Subcutaneous adipose tissue (tissue), 4 donors: ENCODE data around the gene MRPL21. TPM values are rescaled to one million over a fixed set of nuclear protein-coding genes. Genes with fewer than 3 reads are reported as not detected.

Experiments used
- total RNA-seq, 4 donors: library from RNA; depleted of rRNA; stranded (reverse); fragments of >200 nt; gene quantifications; one replicate each; pipeline ENCODE4 v1.1.0, GENCODE V29; 2016
- TF ChIP-seq, protein P1 (sequence below): fragments of 450-650 bp; IDR thresholded peaks from one replicate; pipeline ENCODE4 v1.5.1; 2016; ENCODE audit warnings: low read depth, mild to moderate bottlenecking, control low read depth, antibody characterized with exemption, moderate library complexity

MRPL21 gene
- total RNA-seq, 4 donors from 2014 or later = 23.5 to 47.6 (median 37.6) TPM

DNA sequence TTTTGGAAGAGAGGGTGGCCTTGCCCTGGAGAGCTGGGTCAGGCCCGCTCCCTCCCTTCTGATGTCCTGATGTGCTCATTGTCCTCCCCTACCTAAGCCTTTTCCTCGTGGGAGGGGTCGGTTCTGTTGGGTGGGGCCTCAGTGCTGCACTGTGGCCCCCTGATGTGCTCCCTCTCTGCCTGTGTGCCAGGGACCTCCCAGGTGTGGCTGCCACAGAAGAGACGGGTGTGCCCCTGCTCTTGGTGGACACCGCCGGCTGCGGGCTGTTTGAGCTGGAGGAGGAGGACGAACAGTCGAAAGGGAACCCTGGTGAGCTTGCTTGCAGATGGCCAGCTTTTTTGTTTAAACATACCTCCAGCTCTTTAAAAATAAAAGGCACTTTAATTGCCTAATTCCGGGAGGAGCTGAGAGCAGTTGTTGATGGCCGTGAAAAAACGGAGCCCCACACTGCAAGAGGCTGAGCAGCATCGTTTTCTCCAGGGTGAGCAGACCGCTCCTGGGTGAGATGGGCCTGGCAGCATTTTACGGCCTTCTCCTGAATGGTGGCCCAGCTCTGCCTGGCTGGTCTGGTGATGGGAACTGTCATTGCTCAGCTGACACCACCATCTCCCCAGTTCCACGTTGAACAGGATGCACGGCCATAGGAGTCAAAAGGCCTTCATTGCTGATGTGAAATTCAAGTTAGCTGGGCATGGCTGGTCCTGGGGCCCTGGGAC, 30.1 kb upstream of the MRPL21 start:
- TF ChIP-seq, protein P1, sequence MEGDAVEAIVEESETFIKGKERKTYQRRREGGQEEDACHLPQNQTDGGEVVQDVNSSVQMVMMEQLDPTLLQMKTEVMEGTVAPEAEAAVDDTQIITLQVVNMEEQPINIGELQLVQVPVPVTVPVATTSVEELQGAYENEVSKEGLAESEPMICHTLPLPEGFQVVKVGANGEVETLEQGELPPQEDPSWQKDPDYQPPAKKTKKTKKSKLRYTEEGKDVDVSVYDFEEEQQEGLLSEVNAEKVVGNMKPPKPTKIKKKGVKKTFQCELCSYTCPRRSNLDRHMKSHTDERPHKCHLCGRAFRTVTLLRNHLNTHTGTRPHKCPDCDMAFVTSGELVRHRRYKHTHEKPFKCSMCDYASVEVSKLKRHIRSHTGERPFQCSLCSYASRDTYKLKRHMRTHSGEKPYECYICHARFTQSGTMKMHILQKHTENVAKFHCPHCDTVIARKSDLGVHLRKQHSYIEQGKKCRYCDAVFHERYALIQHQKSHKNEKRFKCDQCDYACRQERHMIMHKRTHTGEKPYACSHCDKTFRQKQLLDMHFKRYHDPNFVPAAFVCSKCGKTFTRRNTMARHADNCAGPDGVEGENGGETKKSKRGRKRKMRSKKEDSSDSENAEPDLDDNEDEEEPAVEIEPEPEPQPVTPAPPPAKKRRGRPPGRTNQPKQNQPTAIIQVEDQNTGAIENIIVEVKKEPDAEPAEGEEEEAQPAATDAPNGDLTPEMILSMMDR = no peak

DNA sequence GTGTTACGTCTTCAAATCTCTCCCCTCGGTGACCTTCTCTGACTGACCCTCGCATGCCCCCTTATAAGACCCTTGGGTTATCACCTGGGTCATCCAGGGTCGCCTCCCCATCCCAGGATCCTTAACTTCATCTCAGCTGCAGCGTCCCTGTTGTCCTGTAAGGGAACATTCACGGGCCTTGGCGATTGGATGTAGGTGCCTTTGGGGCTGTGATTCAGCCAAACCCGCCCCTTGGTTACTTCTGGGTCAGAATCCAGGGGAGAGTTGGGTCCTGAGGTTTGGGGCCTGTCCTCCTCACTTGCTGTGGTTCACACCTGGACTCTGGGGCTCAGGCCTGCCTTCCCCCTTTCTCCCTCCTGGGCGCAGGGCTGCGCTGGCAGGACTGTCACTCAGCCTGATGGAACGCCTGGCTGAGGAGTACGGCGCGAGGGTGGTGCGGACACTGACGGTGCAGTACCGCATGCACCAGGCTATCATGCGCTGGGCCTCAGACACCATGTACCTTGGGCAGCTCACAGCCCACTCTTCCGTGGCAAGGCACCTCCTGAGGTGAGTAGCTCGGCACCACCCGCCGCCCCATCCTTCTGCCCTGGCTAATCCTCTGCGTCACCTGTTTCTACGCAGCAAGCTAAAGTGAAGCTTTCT, 29.4 kb upstream of the MRPL21 start:
- TF ChIP-seq, protein P1 = no peak

DNA sequence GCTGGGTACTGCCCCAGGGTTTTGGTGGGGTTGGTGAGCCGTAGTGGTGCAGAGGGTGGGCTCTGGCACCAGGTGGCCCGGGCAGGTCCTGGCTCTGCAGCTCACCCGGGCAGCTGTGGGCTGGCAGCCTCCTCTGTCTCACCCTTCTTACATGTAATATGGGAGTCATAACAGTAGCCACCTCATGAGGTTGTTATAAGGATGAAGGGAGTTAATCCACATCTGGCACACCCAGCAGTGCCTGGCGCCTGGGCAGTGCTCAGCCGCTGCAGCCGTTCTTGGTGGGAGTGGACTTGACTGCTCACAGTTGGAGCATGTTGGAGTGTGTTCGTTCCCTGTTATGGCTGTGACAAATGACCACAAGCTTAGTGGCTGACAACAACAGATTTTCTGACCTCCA, 28.7 kb upstream of the MRPL21 start:
- TF ChIP-seq, protein P1 = no peak

DNA sequence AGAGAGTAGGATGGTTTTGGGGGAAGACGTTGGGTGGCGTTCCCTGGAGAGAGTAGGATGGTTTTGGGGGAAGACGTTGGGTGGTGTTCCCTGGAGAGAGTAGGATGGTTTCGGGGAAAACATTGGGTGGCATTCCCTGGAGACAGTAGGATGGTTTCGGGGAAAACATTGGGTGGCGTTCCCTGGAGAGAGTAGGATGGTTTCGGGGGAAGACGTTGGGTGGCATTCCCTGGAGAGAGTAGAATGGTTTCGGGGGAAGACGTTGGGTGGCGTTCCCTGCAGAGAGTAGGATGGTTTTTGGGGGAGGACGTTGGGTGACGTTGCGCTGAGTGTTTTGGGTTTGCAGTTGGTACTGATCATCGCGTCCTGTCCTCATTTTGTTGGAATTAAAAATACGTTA, 28.3 kb upstream of the MRPL21 start:
- TF ChIP-seq, protein P1 = no peak

DNA sequence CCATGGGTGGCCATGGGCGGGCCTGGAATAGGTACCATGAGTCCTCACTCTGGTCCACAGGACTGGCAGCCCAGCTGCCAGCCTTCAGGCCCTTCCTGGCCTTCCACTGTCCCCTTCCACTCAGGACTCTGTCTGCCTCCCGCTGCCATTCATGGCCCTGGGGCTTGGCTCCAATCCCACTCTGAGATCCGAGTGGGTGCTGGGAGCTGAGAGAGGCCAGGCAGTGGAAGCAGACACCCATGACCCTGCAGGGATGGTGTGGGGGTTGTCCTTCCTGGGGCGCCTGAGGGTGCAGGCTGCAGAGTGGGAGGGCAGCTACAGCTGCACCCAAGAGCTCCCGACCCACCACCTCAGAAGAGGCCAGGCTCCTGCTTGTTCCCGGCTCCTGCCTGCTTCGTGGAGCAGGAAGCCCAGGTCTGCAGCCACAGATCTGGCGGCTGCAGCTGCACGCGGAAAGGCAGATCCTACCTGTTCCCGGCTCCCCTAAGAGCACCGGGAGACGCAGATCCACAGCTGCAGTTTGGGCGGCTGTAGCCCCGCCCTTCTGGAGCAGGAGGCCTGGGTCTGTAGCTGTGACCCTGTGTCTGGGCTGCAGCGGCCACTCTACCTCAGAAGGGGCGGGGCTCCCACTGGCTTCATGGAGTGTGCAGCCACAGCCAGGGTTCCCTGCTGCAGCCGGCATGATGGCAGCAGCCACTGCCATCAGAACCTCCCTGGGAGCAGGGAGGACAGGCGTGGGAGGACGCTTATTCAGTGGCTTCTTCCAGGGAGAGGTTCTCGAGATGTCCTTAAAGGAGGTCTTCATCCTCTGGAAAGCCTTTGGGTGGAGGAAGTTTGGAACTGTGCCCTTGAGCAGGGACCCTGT, 27.6 kb upstream of the MRPL21 start:
- TF ChIP-seq, protein P1 = no peak

DNA sequence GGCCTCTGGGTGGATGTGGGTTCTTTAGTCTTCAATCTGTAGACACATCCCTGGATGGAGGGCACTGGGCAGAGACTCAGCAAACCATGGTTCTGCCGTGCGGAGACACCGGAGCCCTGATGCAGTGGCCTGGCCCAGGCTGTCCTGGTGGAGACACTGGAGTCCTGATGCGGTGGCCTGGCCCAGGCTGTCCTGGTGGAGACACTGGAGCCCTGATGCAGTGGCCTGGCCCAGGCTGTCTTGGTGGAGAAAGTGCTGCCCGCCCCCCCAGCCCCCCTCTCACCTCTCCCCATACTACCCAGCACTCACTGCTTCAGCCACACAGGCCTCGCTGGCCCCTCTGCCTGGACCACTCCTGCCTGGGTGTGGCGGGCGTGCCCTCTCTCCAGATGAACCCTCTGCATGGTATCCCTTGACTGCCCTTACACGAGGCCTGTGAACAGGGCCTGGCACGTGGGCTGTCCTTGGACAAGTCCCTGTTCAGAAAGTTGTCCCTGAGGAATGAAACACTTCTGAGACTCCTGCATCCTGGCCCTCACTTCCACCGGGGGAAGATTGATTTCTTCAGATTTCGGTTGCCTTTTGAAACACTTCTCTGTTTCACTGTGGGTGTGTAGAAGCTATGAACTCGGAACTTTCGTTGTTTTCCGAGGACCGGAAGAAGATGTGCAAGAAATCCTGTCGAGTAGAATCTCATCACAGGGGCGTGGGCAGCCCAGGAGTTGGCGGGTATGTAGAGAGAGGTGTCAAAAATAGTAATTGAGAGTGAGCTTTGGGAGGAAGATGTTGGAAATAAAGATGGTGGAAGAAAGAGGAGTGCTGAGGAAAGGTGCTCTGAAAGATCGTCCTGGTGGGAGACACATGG, 26.3 kb upstream of the MRPL21 start:
- TF ChIP-seq, protein P1 = no peak
